Peyer's patch (tissue), 4 donors: ENCODE results near the gene KRT80. TPM values are rescaled to one million over a fixed set of nuclear protein-coding genes. Genes with fewer than 3 reads are reported as not detected.

ENCODE experiments used
- DNase-seq, 3 donors: peaks; one replicate each; pipeline ENCODE4 v3.0.0-alpha.2; 2017 to 2019
- H3K27ac ChIP-seq, 4 donors: fragments of 200-600 bp; sonication (generic); one replicate each; pipeline ENCODE4 v1.5.1; 2016 to 2019
- H3K27me3 ChIP-seq, 2 donors: fragments of 200-600 bp; sonication (generic); one replicate each; pipeline ENCODE4 v1.5.1; 2019
- H3K36me3 ChIP-seq, 3 donors: fragments of 200-600 bp; sonication (generic); one replicate each; pipeline ENCODE4 v1.5.1; 2016 to 2019
- H3K4me1 ChIP-seq, 4 donors: fragments of 200-600 bp; sonication (generic); one replicate each; pipeline ENCODE4 v1.5.1; 2016 to 2019
- H3K4me3 ChIP-seq, 4 donors: fragments of 200-600 bp; sonication (generic); 1 replicate in 3 of 4; 2 replicates in 1 of 4; pipeline ENCODE4 v1.5.1; 2016 to 2019; ENCODE audit warnings: mild to moderate bottlenecking in 1 of 4
- H3K9me3 ChIP-seq, 4 donors: fragments of 200-600 bp; sonication (generic); one replicate each; pipeline ENCODE4 v1.5.1; 2016 to 2019; ENCODE audit warnings: mild to moderate bottlenecking in 1 of 4
- CTCF ChIP-seq, 6 experiments: fragments of 450-650 bp in 4 of 6; fragments of 200-600 bp in 2 of 6; sonication (generic) in 1 of 6; IDR thresholded peaks; one replicate each; pipeline ENCODE4 v1.5.1; 2017 to 2019; ENCODE audit warnings: antibody characterized with exemption in 6 of 6, mild to moderate bottlenecking in 3 of 6, moderate library complexity in 1 of 6
- POLR2A ChIP-seq, 2 donors: fragments of 450-650 bp; IDR thresholded peaks; one replicate each; pipeline ENCODE4 v1.5.1; 2017; ENCODE audit warnings: antibody characterized with exemption in 2 of 2, mild to moderate bottlenecking in 2 of 2, moderate library complexity in 2 of 2
- total RNA-seq, 4 donors: library from RNA; depleted of rRNA; stranded (reverse); fragments of >200 nt; gene quantifications; one replicate each; pipeline ENCODE4 v1.1.0, GENCODE V29; 2016

The KRT80 gene
- total RNA-seq, 4 donors from 2014 or later: 0.13 to 0.38 TPM; not detected in 2

GRCh38 chr12:52212701-52213563 lies 21.1 kb upstream of the KRT80 start:
- peaks cover 0 to 19% (median 0%) of the 10 kb centered on the region in 4 donors for H3K4me1 ChIP-seq
- H3K4me3 ChIP-seq: no peak overlapping the region
- H3K27ac ChIP-seq: no peak overlapping the region
- H3K36me3 ChIP-seq: no peaks in the 10 kb centered on the region
- no peaks in the 10 kb centered on the region for H3K27me3 ChIP-seq
- peak in 1 of 3 donors; percentile 33 for DNase-seq
- H3K9me3 ChIP-seq: no peaks in the 10 kb centered on the region
- no peak for TF ChIP-seq CTCF (IDR thresholded peaks at IDR 0.05)
- no peak for TF ChIP-seq POLR2A (IDR thresholded peaks at IDR 0.05)

GRCh38 chr12:52211716-52212585 lies 20.1 kb upstream of the KRT80 start:
- no peak for TF ChIP-seq CTCF (IDR thresholded peaks at IDR 0.05)
- no peak overlapping the region for H3K4me3 ChIP-seq
- no peaks in the 10 kb centered on the region for H3K36me3 ChIP-seq
- DNase-seq: peak in 1 of 3 donors; percentile 45
- H3K27me3 ChIP-seq: no peaks in the 10 kb centered on the region
- H3K4me1 ChIP-seq: peaks cover 0 to 24% (median 0%) of the 10 kb centered on the region in 4 donors
- H3K27ac ChIP-seq: no peak overlapping the region
- H3K9me3 ChIP-seq: no peaks in the 10 kb centered on the region

- TF ChIP-seq CTCF (IDR thresholded peaks at IDR 0.05): no peak
- no peak for TF ChIP-seq POLR2A (IDR thresholded peaks at IDR 0.05)
- H3K4me1 ChIP-seq: peaks cover 0 to 23% (median 0%) of the 10 kb centered on the region in 4 donors
- H3K9me3 ChIP-seq: no peaks in the 10 kb centered on the region
- no peaks in the 10 kb centered on the region for H3K27me3 ChIP-seq
- H3K4me3 ChIP-seq: no peak overlapping the region
- no peak overlapping the region for H3K27ac ChIP-seq
- H3K36me3 ChIP-seq: no peaks in the 10 kb centered on the region
- DNase-seq: no peak
Observed at GRCh38 chr12:52210925-52211650, 19.3 kb upstream of the KRT80 start.

GRCh38 chr12:52210186-52210924 lies 18.5 kb upstream of the KRT80 start:
- Histone ChIP-seq H3K9me3 (no peaks in the 10 kb centered on the region), H3K36me3 (no peaks in the 10 kb centered on the region), H3K4me1 (peaks cover 0 to 28% (median 0%) of the 10 kb centered on the region in 4 donors), H3K4me3 (no peak overlapping the region), H3K27me3 (no peaks in the 10 kb centered on the region), H3K27ac (no peak overlapping the region)
- no peak for TF ChIP-seq CTCF (IDR thresholded peaks at IDR 0.05)
- TF ChIP-seq POLR2A (IDR thresholded peaks at IDR 0.05): no peak
- peak in 1 of 3 donors; percentile 52 for DNase-seq

GRCh38 chr12:52209321-52209720 lies 17.5 kb upstream of the KRT80 start:
- Histone ChIP-seq H3K27me3 (no peaks in the 10 kb centered on the region), H3K27ac (no peak overlapping the region), H3K4me1 (peaks cover 0 to 28% (median 0%) of the 10 kb centered on the region in 4 donors), H3K36me3 (no peaks in the 10 kb centered on the region), H3K9me3 (no peaks in the 10 kb centered on the region), H3K4me3 (no peak overlapping the region)
- TF ChIP-seq POLR2A (IDR thresholded peaks at IDR 0.05) (no peak), CTCF (IDR thresholded peaks at IDR 0.05) (no peak)
- DNase-seq: peak in 1 of 3 donors; percentile 28
